Superior temporal gyrus (tissue), 1 donor: ENCODE measurements around the gene TTC7B.

Experiments used
- DNase-seq: peaks from one replicate; pipeline ENCODE4 v3.0.0-alpha.2; 2016; ENCODE audit errors: extremely low spot score

Gene TTC7B

DNA sequence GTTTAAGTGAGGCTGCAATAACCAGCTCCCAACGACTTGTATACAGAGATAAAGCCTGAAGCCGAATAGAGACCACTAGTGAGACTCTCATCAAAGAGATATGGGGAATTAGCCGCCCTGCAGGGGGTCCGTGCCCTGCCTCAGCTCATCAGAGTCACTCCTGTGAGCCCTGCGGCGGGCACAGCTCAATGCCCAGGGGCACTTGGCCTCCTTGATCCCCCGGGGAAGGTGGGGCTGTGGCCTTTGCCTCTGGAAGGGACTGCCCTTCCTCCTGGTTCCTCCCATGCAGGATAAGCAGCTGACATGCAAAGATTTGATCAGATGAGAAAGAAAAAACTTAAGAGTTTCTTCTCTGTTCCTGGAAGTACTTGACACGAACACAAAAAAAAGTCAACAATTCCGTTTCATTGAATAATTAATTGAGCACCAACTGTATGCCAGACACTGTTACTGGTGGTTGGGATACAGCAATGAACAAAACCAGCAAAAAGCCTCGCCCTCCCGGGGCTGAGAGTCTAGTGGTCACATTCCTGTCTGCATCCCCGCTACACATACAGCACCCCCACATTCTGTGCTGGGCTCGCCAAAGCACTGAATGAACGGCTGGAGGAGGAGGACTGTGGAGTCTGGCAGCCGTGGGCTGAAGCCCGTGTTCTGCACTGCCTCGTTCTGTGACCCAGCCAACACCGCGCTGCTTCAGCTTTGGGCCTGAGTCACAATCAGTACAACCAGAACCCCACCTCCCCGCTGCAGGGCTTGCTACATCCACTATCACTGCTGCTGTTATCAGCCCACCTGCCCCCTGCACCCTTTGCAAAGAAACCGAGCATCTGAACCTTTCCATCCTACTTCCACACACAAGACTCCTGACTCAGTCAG lies 10.3 kb downstream of the TTC7B start:
- peak; percentile 56 for DNase-seq

DNA sequence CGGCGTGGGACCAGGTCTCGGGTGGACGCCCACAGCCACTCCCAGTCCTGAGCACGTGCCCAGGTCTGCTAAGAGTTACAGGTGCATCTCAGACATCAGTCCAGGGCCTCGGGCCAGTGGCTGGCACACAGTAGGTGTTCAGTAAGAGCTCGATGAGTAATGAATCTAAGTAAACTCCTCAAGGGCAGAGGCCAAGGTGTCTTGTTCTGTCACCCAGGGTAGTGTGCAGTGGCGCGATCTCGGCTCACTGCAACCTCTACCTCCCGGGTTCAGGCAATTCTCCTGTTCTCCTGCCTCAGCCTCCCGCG lies 11.2 kb downstream of the TTC7B start:
- no peak for DNase-seq

DNA sequence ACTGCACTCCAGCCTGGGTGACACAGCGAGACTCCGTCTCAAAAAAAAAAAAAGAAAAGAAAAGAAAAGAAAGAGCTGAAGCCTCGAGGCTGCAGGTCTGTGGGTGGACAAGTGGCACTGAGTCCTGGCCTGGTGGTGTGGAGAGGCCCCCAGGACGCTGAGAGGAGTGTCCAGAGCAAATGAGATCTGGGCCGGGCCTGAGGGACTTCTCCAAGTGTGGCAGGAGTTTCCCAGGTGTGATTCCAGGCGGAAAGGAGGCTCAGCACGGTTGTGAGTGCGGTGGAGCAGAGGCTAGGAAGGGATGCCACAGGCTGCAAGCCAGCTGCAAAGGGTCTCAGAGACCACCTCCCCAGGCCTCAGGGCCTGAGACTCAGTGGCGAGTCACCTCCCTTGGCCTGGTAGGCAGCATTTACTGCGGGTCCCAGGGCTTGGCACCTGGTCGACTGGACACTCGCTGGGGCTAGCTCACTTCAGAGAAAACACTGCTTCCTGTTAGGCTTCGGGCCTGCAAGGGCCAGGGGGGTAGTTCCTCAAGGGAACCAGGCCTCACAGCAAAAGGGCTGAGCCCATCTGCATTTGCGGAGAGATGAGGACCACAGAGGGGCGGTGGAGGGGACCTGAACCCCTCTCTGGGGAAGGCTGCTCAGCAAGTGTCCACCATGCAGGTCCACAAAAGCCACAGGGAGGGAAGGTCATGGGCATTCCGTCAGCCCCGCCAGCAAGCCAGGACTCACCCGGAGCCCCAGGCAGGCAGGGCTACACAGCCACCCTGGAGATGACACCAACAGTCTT lies 11.7 kb downstream of the TTC7B start:
- no peak for DNase-seq

DNA sequence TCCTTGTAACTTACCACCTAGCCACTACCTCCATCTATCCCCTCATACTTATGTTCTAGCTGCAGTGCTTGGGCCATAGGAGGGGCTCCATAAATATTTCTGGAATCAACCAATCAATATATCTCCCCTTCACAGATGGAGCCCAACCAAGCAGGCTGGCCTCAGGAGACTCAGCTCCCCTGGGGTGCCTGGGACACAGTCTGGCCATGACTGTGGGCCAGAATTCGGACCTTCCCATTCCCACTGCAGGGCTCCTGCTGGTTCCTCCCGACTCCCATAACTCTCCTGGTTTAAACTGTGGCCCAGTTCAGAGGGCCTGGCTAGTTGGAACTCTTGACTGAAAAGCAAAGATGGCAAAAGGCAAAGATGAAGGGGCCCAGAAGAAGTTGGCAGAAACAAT lies 13.0 kb downstream of the TTC7B start:
- DNase-seq: no peak

DNA sequence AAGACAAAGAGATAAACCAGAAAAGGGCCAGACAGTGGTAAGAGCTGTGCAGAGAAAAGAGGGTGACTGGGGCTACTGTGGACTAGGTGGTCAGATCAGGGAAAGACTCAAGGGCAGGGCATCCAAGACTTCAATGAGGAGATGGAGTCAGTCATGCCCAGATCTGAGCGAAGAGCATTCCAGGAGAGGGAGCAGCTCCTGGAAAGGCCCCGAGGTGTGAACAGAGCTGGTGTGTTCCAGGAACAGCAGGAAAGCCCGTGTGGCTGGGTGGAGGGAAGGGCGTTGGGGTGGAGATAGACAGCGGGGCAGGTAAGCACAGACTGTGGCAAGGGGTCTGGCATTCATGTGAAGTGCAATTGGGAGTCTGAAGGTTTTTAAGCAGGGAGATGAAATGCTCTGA lies 16.8 kb downstream of the TTC7B start:
- DNase-seq: no peak

DNA sequence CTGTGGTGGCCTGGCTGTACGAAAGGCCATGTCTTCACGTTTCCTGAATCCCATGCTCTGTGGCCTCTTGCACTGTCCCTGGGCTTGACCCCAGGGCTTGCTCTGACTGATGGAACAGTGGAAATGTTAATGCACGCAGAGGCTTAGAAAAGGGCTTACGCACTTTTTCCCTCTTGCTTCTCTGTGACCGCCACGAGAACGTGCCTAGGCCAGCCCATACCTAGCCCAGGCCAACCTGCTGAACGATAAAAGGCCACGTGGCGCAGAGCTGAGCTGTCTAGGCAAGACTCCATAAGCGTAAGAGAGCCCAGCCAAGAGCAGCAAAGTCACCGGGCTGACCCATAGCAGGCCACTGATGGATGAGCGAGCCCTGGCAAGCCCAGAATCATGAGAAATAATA lies 18.3 kb downstream of the TTC7B start:
- DNase-seq: no peak

DNA sequence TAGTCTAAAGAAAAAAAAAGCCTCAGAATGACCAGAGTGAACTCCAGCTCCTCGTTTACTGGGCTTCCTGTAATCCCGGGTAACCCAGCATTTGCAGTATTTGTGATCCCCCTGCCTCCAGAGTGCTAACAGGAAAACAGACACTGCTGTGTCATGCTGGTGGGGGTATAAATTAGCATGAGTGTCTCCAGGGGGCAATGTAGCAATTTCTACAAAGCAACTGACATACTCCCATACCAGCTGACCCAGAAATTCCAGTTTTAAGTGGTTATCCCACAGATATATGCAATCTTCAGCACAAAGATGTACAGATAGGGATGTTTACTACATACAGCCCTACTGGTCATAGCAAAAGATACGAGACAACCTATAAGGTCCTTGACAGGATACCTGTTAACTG lies 18.8 kb downstream of the TTC7B start:
- DNase-seq: no peak

DNA sequence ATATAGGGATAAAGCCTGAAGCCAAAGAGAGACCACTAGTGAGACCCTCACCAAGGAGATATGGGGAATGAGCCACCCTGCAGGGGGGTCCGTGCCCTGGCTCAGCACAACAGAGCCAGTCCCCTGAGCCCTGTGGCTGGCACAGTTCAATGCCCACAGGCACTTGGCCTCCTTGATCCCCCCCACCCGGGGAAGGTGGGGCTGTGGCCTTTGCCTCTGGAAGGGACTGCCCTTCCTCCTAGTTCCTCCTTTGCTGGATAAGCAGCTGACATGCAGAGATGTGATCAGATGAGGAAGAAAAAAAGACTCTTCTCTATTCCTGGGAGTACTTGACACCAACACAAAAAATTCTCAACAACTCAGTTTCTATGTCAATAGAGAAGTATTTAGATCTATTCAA lies 19.9 kb downstream of the TTC7B start:
- DNase-seq: no peak

DNA sequence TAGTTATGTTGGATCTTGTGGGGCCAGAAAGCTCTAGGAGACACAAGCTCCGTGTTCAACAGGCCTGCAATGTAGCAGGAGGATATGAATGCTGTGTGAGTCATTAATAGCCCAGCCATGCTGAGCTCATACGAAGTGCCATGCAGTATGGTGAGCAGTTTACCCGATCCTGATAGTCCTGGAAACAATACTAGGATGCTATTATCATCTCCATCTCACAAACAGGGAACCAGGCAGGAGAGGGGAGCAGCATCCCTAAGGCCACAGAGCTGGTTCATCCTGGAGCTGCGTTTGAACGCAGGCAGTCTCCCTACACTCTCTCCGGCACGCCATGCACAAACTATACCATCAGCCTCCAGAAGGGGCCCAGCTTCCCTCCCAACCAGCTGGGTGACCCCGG lies 20.5 kb downstream of the TTC7B start:
- DNase-seq: no peak

DNA sequence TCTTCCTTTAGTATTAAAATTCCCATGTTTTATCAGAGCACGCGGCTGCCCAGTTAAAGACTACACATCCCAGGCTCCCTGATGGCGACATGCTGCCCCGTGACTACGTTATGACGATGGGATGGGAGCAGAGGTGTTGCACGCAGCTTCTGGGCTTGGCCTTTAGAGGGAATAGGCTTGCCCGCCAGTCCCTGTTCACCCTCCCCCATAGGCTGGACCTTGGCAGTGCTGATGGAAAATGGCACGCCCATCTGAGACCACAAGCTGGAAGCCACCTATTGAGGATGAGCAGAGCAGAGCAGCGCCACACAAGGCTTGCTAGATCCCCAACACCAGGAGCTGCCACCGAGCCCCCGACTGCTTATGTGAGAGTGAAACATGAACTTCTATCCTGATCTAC lies 24.7 kb downstream of the TTC7B start:
- no peak for DNase-seq

DNA sequence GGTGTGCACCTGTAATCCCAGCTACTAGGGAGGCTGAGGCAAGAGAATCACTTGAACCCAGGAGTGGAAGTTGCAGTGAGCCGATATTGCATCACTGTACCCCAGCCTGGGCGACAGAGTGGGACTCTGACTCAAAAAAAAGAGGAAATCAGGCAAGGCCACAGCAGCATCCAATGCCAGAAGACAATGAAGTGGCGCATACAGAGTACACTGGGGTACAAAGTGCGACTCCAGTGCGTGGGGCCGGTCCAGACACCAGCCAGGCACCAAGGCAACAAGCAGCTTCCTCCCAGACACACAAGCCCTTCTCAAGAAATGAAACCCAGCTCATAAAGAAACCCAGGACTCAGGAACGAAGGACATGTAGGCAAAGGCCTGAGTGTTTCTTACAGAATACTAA lies 28.2 kb downstream of the TTC7B start:
- no peak for DNase-seq

DNA sequence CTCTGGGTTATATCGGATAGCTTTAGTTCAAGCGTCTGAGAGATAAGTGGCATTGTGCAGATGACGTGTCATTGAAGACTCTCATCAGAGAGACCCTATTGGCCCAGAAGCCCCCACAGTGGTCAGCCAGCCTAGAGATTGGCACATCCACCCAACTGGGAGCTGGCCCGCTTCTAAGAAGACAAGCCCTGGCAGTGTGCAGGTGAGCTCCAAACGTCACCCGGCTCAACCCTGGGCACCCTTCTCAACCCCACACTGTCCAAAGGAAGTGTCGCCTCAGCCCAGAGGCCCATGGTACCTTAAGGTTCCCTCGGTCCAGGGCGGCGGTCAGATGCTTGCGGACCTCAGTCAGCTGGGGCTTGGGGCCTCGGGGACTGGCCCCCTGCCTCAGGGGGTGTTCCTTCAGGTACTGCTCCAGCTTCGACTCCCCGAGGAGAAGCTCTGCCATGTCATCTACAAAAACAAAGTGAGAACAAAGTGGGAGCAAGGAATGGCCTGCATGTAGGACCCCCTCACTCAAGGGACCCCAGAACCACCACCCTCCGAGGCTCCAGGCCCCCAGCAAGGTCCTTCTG lies 30.3 kb downstream of the TTC7B start:
- no peak for DNase-seq

DNA sequence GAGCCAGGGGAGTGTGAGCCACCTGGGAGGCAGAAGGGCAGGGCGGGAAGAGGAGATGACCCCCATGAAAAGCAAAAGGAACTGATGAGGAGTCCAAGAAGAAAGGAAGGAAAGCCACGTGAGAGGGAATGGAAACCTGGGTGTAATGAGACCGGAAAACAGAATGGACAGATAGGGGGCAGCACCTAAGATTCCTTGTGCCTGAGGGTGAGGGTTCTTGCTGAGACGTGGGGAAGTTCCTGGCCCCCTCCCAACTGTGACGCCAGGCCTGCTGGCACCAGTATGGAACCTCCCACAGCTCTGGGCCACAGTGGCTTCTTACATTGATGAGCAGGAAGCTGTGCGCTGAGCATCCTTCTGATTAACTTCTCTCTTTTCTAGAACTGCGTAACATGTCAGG lies 30.8 kb downstream of the TTC7B start:
- DNase-seq: peak; percentile 73

DNA sequence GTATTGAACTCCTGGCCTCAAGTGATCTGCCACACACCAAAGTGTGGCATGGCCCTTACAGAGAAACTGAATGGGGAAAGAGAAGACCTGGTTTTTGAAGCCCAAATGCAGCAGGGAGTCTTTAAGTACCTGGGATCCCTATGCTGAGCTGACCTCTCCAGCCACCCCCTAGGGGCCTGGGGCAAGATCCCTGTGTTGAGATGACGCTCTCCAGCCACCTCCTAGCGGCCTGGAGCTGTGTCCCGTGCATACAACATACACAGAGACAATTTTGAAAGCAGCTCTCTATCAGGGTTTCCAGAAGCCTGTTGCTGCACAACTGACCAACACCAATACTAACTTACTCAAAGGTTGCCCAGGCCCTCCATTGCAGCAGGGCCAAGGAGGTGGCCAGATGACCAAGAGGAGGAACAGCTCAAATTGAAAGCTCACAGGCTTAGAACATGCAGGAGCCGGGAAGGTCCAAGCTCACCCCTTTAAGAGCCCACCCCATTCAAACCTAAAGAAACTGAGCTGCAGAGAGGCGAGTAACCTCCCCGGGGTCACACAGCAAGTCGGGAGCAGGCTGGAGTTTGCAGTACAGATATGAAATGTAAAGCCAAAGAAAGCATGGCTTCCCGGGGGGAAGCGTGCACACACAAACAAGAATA lies 31.5 kb downstream of the TTC7B start:
- DNase-seq: no peak

DNA sequence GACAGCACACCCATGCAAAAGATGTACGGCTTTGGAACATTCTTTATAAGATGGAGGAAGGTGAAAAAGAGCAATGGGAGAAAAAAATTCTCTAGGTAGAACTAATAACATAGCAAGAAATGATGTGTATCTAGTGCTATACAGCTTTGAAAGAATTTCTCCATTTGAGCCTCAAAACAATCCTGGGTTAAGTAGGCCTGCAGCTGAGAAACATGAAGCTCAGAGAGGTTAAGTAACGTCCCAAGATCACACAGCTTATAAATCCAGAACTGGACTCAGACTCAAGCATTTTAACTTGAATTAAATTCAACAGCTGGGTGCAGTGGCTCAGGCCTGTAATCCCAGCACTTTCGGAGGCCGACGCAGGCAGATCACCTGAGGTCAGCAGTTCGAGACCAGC lies 32.9 kb downstream of the TTC7B start:
- DNase-seq: no peak

DNA sequence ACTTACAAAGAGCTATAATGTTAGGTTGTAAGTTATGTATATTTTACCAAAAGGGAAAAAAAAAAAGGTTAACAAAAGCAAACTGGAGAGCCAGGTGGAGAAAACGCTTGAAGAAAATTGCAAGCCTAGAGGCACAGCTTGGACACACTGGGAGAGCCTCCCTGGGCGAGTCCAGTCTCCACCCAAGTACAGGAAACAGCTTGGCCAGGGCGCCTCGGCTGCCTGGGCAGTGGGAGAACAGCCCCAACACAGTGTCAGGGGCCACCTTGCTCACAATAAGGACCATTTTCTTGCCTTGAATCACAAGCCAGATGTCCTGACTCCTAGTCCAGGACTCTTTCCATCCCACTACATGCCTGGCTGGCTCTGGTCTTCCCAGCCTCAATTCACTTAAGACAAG lies 33.3 kb downstream of the TTC7B start:
- DNase-seq: no peak

DNA sequence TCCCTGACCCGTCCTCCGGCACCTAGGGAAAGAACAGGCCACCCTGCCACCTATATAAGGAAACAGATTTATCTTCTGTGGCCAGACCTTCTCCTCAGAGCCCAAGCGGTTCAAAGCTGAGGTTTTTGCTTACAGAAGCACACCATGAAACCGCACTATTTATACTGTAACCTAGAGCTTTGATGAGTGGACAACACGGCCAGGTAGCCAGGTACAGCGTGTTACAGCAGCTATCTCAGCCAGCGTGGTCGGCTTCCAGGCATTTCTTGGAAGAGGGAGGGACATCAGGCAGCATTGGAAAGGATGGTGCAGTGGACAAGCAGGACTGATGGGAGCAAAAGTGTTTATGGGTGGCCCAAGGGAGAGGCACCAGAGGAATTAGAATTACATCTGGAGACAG lies 34.4 kb downstream of the TTC7B start:
- no peak for DNase-seq

DNA sequence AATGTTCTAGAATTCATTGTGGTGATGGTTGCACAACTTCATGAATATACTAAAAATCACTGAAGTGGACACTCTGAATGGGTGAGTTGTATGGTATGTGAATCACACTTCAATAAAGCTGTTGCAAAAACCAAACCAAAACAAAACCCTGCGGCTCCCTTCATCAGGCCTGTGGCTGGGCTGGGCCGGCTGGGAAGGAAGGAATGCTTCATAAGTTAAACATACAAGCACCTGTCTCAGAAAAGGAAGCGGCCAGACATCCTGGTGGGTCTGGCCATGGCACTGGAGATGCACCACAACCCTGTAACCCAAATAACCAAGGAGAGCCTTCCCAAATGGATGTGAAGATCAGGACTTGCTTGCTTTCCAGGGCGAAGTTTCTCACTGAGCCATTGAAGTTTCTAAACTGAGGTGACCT lies 34.9 kb downstream of the TTC7B start:
- DNase-seq: no peak

DNA sequence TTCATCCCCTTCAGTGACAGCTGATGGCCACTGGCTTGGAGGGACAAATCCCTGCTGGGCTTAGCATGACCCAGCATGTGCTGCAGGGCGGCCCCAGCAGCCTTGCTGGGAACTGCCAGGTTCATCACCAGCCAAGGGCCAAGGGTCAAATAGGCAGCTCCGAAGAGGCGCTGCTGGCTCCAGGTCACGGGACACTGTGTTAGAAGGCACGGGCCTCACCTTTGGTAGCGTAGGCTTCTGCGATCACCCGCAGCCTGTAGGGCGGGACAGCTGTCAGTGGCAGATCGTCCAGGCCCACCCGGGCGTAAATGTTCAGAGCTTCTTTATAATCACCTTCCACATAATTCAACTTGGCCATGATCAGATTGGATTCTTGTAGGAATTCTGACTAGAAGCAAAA lies 35.7 kb downstream of the TTC7B start:
- DNase-seq: no peak

DNA sequence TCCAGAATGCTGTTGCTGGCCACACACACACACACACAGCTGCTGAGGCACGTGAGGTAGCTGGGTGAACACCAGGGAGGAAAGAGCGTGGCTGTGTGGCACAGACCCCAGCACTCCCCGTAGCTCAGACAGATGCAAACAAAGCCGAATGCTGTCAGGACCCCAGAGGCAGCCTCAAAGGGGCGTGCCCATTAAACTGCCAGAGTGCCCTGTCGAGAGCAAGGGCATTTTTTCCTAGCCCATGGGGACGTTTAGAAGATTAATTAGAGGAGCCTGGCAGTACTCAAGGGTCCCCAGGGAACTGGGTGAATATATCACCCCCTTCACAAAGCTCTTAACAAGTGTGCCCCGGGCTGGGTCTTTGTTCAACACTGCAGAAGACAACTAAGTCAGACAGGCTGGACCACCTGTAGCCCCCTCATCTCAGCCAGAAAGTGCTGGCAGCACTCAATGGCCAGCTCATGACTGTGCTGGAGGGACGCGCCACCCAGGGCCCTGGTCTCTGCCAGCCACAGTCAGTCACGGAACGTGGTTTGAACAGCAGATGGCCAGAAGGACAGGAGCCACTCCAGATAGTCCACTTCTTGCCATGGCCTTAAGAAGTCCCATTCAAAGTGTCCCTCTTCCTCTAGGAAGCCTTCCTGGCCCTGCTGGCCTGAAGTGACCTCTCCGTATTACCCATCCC lies 37.5 kb downstream of the TTC7B start:
- DNase-seq: no peak

DNA sequence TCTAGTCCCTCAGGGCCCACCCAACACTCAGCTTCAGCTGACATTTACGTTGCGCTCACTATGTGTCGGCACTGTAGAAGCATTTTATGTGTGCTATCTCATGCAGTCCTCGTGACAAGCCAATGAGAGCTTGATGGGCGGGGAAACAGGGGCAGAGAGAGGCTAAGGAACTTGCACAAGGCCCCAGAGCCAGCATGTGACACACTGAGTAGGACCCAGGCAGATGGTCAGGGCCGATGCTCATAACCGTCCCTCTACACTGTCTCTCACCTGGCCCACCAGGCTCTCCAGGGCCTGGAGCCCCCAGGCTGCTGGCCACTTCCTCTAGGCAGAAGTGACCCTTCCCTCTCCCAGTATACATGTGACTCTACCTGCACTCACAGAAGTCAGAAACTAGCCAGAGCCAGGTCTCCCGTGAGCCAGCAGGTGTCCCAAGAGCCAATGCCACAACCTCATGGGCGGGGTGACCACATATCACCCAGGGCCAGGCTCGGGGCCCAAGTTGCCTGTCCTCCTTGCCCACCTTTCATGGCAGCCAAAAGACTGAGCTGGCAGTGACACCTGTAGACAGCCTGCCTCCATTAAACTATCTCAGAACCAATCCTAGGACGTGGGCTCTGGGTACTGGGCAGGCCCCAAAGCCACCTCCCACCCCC lies 38.3 kb downstream of the TTC7B start:
- DNase-seq: no peak
